H1 (cell line): ENCODE measurements around the gene USP20. TPM values are rescaled to one million over a fixed set of nuclear protein-coding genes. Genes with fewer than 3 reads are reported as not detected.

Experiments used
- CTCF ChIA-PET: fragments of 300-600 bp; sonication (Branson Sonifier 250); formaldehyde crosslinking; loops from one replicate; lab custom pipeline; 2021; ENCODE audit not compliant: partially characterized antibody; lab: Charles Lee
- POLR2A ChIA-PET: fragments of 300-600 bp; sonication (Branson Sonifier 250); formaldehyde crosslinking; loops from one replicate; lab custom pipeline; 2021; ENCODE audit warnings: inconsistent platforms; ENCODE audit not compliant: partially characterized antibody; lab: Charles Lee
- DNase-seq, 2 experiments: peaks; one replicate each; pipeline versions ENCODE4 v3.0.0 to v3.0.0-alpha.2; 2010 to 2022; ENCODE audit warnings: low spot score in 2 of 2, low read depth in 1 of 2, mixed read lengths in 1 of 2
- FAIRE-seq: peaks from 2 replicates; lab custom pipeline; 2011; peaks lifted over from hg19 to GRCh38; lab: Jason Lieb, UNC
- H2AFZ ChIP-seq: 2 replicates; pipeline ENCODE4 v1.8.1; 2012; ENCODE audit warnings: low read length, inconsistent platforms
- H2AK5ac ChIP-seq: 2 replicates; pipeline ENCODE4 v1.6.1; 2013; ENCODE audit warnings: low read depth, low read length
- H2BK120ac ChIP-seq: replicated peaks from 2 replicates; pipeline ENCODE3; 2013; ENCODE audit warnings: low read depth, low read length, inconsistent platforms
- H2BK12ac ChIP-seq: 2 replicates; pipeline ENCODE4 v1.6.1; 2013; ENCODE audit warnings: low read depth, low read length
- H2BK15ac ChIP-seq: 2 replicates; pipeline ENCODE4 v1.6.1; 2013; ENCODE audit warnings: low read length
- H2BK20ac ChIP-seq: 2 replicates; pipeline ENCODE4 v1.6.1; 2013; ENCODE audit warnings: low read length
- H2BK5ac ChIP-seq: 2 replicates; pipeline ENCODE4 v1.6.1; 2013; ENCODE audit warnings: low read depth, low read length
- H3K14ac ChIP-seq: 2 replicates; pipeline ENCODE4 v1.6.1; 2013; ENCODE audit warnings: inconsistent platforms; ENCODE audit not compliant: insufficient read length
- H3K18ac ChIP-seq: 2 replicates; pipeline ENCODE4 v1.6.1; 2013; ENCODE audit warnings: low read length; ENCODE audit errors: extremely low read depth
- H3K23ac ChIP-seq: 2 replicates; pipeline ENCODE4 v1.6.1; 2013; ENCODE audit warnings: inconsistent platforms; ENCODE audit not compliant: insufficient read length
- H3K23me2 ChIP-seq: 2 replicates; pipeline ENCODE4 v1.6.1; 2013; ENCODE audit warnings: low read depth, low read length
- H3K27ac ChIP-seq: 2 replicates; pipeline ENCODE4 v1.6.1; 2011; ENCODE audit warnings: low read depth, low read length, inconsistent platforms
- H3K27me3 ChIP-seq, 4 experiments: replicated peaks in 1 of 4; 1 replicate in 1 of 4; 2 replicates in 3 of 4; pipeline versions ENCODE4 v1.6.1 to v1.8.1; 2011 to 2013; ENCODE audit warnings: low read length in 3 of 4, mild to moderate bottlenecking in 3 of 4, inconsistent platforms in 2 of 4, mixed read lengths in 2 of 4, moderate library complexity in 1 of 4; ENCODE audit not compliant: control insufficient read depth in 3 of 4, insufficient read depth in 3 of 4; ENCODE audit errors: extremely low read depth in 1 of 4
- H3K36me3 ChIP-seq, 4 experiments: 2 replicates each; pipeline versions ENCODE4 v1.6.1 to v1.8.1; 2011 to 2013; ENCODE audit warnings: mild to moderate bottlenecking in 4 of 4, low read length in 3 of 4, moderate library complexity in 2 of 4, control low read depth in 1 of 4, inconsistent platforms in 1 of 4; ENCODE audit not compliant: insufficient read depth in 4 of 4, control insufficient read depth in 2 of 4
- H3K4ac ChIP-seq: replicated peaks from 2 replicates; pipeline ENCODE3; 2013; ENCODE audit warnings: low read length, low read depth, mixed read lengths, inconsistent platforms; ENCODE audit not compliant: insufficient read length
- H3K4me1 ChIP-seq, 4 experiments: replicated peaks in 1 of 4; 1 replicate in 1 of 4; 2 replicates in 3 of 4; pipeline versions ENCODE4 v1.6.1 to v1.8.1; 2011 to 2013; ENCODE audit warnings: low read length in 3 of 4, inconsistent platforms in 2 of 4, mixed read lengths in 1 of 4; ENCODE audit not compliant: insufficient read depth in 4 of 4, control insufficient read depth in 3 of 4
- H3K4me2 ChIP-seq, 2 experiments: 2 replicates each; pipeline versions ENCODE4 v1.6.1 to v1.8.1; 2011 to 2013; ENCODE audit warnings: low read depth in 2 of 2, low read length in 2 of 2, control low read depth in 1 of 2, inconsistent platforms in 1 of 2, mild to moderate bottlenecking in 1 of 2; ENCODE audit not compliant: insufficient read depth in 1 of 2
- H3K4me3 ChIP-seq, 4 experiments: fragments of 200-600, 300-600 bp in 1 of 4; sonication (generic), shearing (Covaris generic), sonication (Bioruptor Twin) in 1 of 4; 2 replicates each; pipeline versions ENCODE4 v1.5.1 to v1.8.1; 2011 to 2016; ENCODE audit warnings: low read length in 4 of 4, low read depth in 3 of 4, control low read depth in 2 of 4, inconsistent platforms in 2 of 4, mild to moderate bottlenecking in 2 of 4, mixed read lengths in 1 of 4, moderate library complexity in 1 of 4; ENCODE audit not compliant: insufficient read depth in 2 of 4; ENCODE audit errors: extremely low read depth in 1 of 4
- H3K56ac ChIP-seq: replicated peaks from 2 replicates; pipeline ENCODE3; 2013; ENCODE audit warnings: low read depth, mild to moderate bottlenecking, mixed read lengths, low read length, inconsistent platforms; ENCODE audit not compliant: insufficient read length
- H3K79me1 ChIP-seq: 2 replicates; pipeline ENCODE4 v1.6.1; 2013; ENCODE audit warnings: low read depth, low read length, control low read depth
- H3K79me2 ChIP-seq, 2 experiments: 2 replicates each; pipeline versions ENCODE4 v1.6.1 to v1.8.1; 2012 to 2013; ENCODE audit warnings: low read length in 2 of 2, mild to moderate bottlenecking in 2 of 2, inconsistent platforms in 1 of 2; ENCODE audit not compliant: insufficient read depth in 2 of 2, control insufficient read depth in 1 of 2
- H3K9ac ChIP-seq, 4 experiments: replicated peaks in 1 of 4; 1 replicate in 1 of 4; 2 replicates in 3 of 4; pipeline versions ENCODE4 v1.6.1 to v1.8.1; 2011 to 2013; ENCODE audit warnings: low read depth in 3 of 4, low read length in 3 of 4, control low read depth in 2 of 4, mild to moderate bottlenecking in 2 of 4, moderate library complexity in 2 of 4, inconsistent platforms in 1 of 4; ENCODE audit errors: extremely low read depth in 1 of 4
- H3K9me3 ChIP-seq, 2 experiments: 2 replicates each; pipeline versions ENCODE4 v1.6.1 to v1.8.1; 2012 to 2013; ENCODE audit warnings: mild to moderate bottlenecking in 2 of 2, moderate library complexity in 2 of 2, control low read depth in 1 of 2, inconsistent platforms in 1 of 2, low read depth in 1 of 2, low read length in 1 of 2, mixed read lengths in 1 of 2; ENCODE audit not compliant: insufficient read depth in 2 of 2
- H4K20me1 ChIP-seq, 2 experiments: replicated peaks in 1 of 2; 2 replicates each; pipeline versions ENCODE3 to v1.8.1; 2011 to 2013; ENCODE audit warnings: inconsistent platforms in 2 of 2, low read length in 2 of 2, mild to moderate bottlenecking in 1 of 2; ENCODE audit not compliant: insufficient read depth in 2 of 2, control insufficient read depth in 1 of 2
- H4K5ac ChIP-seq: 2 replicates; pipeline ENCODE4 v1.6.1; 2013; ENCODE audit warnings: low read length, low read depth, mixed read lengths, inconsistent platforms; ENCODE audit not compliant: insufficient read length
- H4K8ac ChIP-seq: 2 replicates; pipeline ENCODE4 v1.8.0; 2013; ENCODE audit warnings: mild to moderate bottlenecking, moderate library complexity, low read length, inconsistent platforms; ENCODE audit not compliant: insufficient read depth; ENCODE audit errors: extremely low read depth
- H4K91ac ChIP-seq: replicated peaks from 2 replicates; pipeline ENCODE3; 2013; ENCODE audit warnings: low read length, mixed read lengths, inconsistent platforms; ENCODE audit not compliant: insufficient read length
- GTF2F1 ChIP-seq: IDR thresholded peaks from 2 replicates; pipeline ENCODE4 v1.6.1; 2012; ENCODE audit warnings: low read depth, low read length, improper control_type of control experiment, borderline replicate concordance
- MAFK ChIP-seq: IDR thresholded peaks from 2 replicates; pipeline ENCODE4 v1.6.1; 2012; ENCODE audit warnings: low read depth, mild to moderate bottlenecking, improper control_type of control experiment, low read length
- RFX5 ChIP-seq: IDR thresholded peaks from 2 replicates; pipeline ENCODE4 v1.6.1; 2011; ENCODE audit warnings: low read depth, low read length, improper control_type of control experiment, borderline replicate concordance
- SRF ChIP-seq: IDR thresholded peaks from 2 replicates; pipeline ENCODE4 v1.6.1; 2011; ENCODE audit warnings: mild to moderate bottlenecking, low read depth, low read length, moderate library complexity
- WGBS, 2 experiments: shearing (Covaris generic) in 1 of 2; methylation state at CpG; one replicate each; pipeline versions ENCODE4 v1.1.6 to v1.1.7; 2013 to 2015; ENCODE audit warnings: low lambda C conversion rate in 2 of 2, mixed read lengths in 2 of 2, inconsistent platforms in 1 of 2, low coverage in 1 of 2, missing lambda C conversion rate in 1 of 2; ENCODE audit not compliant: insufficient replicate concordance in 2 of 2, insufficient coverage in 1 of 2, insufficient read length in 1 of 2; ENCODE audit errors: extremely low coverage in 1 of 2, missing lambda C conversion rate in 1 of 2; 5-methylcytosine and 5-hydroxymethylcytosine counted together
- long read RNA-seq, 2 experiments: library from RNA in 1 of 2; library from capped mRNA in 1 of 2; stranded (forward); transcript quantifications; one replicate each; pipeline ENCODE4 v2.0.0, GENCODE V29; 2021; ENCODE audit warnings: inconsistent platforms in 1 of 2
- polyA minus RNA-seq, 3 experiments: library from RNA; depleted of rRNA, polyadenylated mRNA; stranded (reverse); fragments of >200 nt; gene quantifications; 1 replicate in 2 of 3; 2 replicates in 1 of 3; pipeline ENCODE4 v1.2.3, GENCODE V29; 2011
- polyA plus RNA-seq, 7 experiments: library from polyadenylated mRNA; depleted of rRNA in 3 of 7; stranded (reverse) in 5 of 7; unstranded in 2 of 7; fragments of >200 nt in 5 of 7; fragments of 200-250 nt in 2 of 7; gene quantifications; 1 replicate in 5 of 7; 2 replicates in 1 of 7; 4 replicates in 1 of 7; pipeline versions ENCODE4 v1.2.1 to v1.2.3, GENCODE V29; 2011 to 2013; ENCODE audit warnings: missing spikeins in 2 of 7, mixed read lengths in 2 of 7
- total RNA-seq: library from RNA; stranded (reverse); fragmentation: NEBNext Ultra II Directional; extraction: Animal tissue kit (Norgen Biotek cat#: 25700); gene quantifications from 2 replicates; pipeline ENCODE4 v1.2.1, GENCODE V29; 2021

USP20 gene
- total RNA-seq (13.4 and 17.9 TPM in 2 replicates), polyA plus RNA-seq (2011; rRNA removed) (23.0 and 35.0 TPM in 2 replicates), polyA minus RNA-seq (2011; rRNA and poly(A)+ RNA removed) (12.4 and 12.7 TPM in 2 replicates)
- 19.8 TPM for polyA plus RNA-seq (2011; cell fraction: cytosol; rRNA removed)
- 91.3 TPM for polyA plus RNA-seq (2011; cell fraction: nucleus; rRNA removed)
- polyA plus RNA-seq (2012, experiment 1 of 2), result 14.6 to 23.3 TPM (median 18.9 TPM) in 4 replicates
- polyA plus RNA-seq (2012, experiment 2 of 2), result 11.5 TPM
- polyA plus RNA-seq (2013, experiment 1 of 2), result 7.0 TPM
- 5.9 TPM for polyA plus RNA-seq (2013, experiment 2 of 2)
- polyA minus RNA-seq (2011; cell fraction: cytosol; rRNA and poly(A)+ RNA removed), result 15.6 TPM
- 11.1 TPM for polyA minus RNA-seq (2011; cell fraction: nucleus; rRNA and poly(A)+ RNA removed)
- long read RNA-seq, experiment 1, partial matches to known transcripts, result 2 of 6 reads
- long read RNA-seq, experiment 1, other reads (novel, unspliced or antisense), result 4 of 6 reads
- long read RNA-seq, experiment 2, partial matches to known transcripts, result 2 of 4 reads
- long read RNA-seq, experiment 2, other reads (novel, unspliced or antisense), result 2 of 4 reads

GRCh38 chr9:129835128-129835859, at the start of gene USP20, which contains the start of gene C9orf78:
USP20 (plus strand) TSS chr9:129835458; CDS start chr9:129852556, 17,098 bp downstream.
C9orf78 (minus strand) TSS chr9:129835275; CDS start chr9:129835221, 54 bp downstream.
- Histone ChIP-seq H2AFZ (peak within 1 kb of the TSS; percentile 47; the same call in 1 of the 2 replicates), H3K79me1 (peaks cover 6% of the 10 kb centered on the region), H3K23me2 (peaks cover 6% of the 10 kb centered on the region), H3K14ac (no peak within 1 kb of the TSS), H3K79me2 (peaks cover 0 to 12% of the 10 kb centered on the region in 2 experiments; a peak in 2 of 4 replicates), H2AK5ac (no peak within 1 kb of the TSS), H3K4me1 (peaks cover 5 to 14% (median 9%) of the 10 kb centered on the region in 4 experiments; a peak in 6 of 7 replicates), H4K20me1 (peaks cover 0 to 3% of the 10 kb centered on the region in 2 experiments), H4K8ac (peak within 1 kb of the TSS; percentile 90; the same call in 1 of the 2 replicates), H3K9ac (peak within 1 kb of the TSS; percentile 54 to 73 (median 70)), H2BK120ac (no peak within 1 kb of the TSS), H3K36me3 (peaks cover 5 to 15% (median 11%) of the 10 kb centered on the region in 4 experiments; a peak in 7 of 8 replicates), H3K23ac (no peak within 1 kb of the TSS), H4K91ac (peak within 1 kb of the TSS; percentile 17), H4K5ac (no peak within 1 kb of the TSS), H2BK5ac (no peak within 1 kb of the TSS), H2BK15ac (no peak within 1 kb of the TSS), H2BK12ac (no peak within 1 kb of the TSS), H3K4ac (no peak within 1 kb of the TSS), H3K18ac (no peak within 1 kb of the TSS), H3K4me3 (peak within 1 kb of the TSS; percentile 80 to 100 (median 99)), H3K56ac (peak within 1 kb of the TSS; percentile 60), H3K4me2 (peak within 1 kb of the TSS; percentile 87 to 97), H3K27me3 (no peaks in the 10 kb centered on the region; a peak in 1 of 7 replicates), H3K9me3 (no peaks in the 10 kb centered on the region), H2BK20ac (no peak within 1 kb of the TSS), H3K27ac (no peak within 1 kb of the TSS)
- DNase-seq, result peak; percentile 93 to 96
- no peak for FAIRE-seq
- ChIA-PET POLR2A (interaction anchor here (0.6 to 1.6 kb wide), 5 partner anchors 9 to 23 kb away, joined by 3 to 6 read pairs (median 3); partner anchors contain the start of gene TOR1A), CTCF (interaction anchor here (0.8 to 1.1 kb wide), 3 partner anchors 13 to 122 kb away, joined by 3 read pairs; no protein-coding TSS in a partner anchor)
- WGBS, 2 experiments, result 2% methylated on average over 57 of the region's 81 CpGs; no CpG with 5 or more reads in 1 of the 2 experiments
- TF ChIP-seq MAFK, result no peak
- TF ChIP-seq GTF2F1, result no peak
- no peak for TF ChIP-seq RFX5
- TF ChIP-seq SRF, result peak; percentile 77
